ENCODE measurements around the gene SGO2. TPM values are rescaled to one million over a fixed set of nuclear protein-coding genes. Genes with fewer than 3 reads are reported as not detected.

SGO2 gene
- total and polyA plus RNA-seq, 2 donors (not counting 3 experiments of a cell fraction or from before 2014, with no cell fraction given): 1.7 to 20.5 TPM

- Histone ChIP-seq H3K9ac (replicated peaks; ENCODE audit: extremely low read depth, insufficient read depth, low read length) (no peak overlapping the region), H3K9me3 (replicated peaks; ENCODE audit: control insufficient read depth, insufficient read depth, low read length) (no peaks in the 10 kb centered on the region), H3K27ac (ENCODE audit: insufficient read depth, low read depth, low read length) (no peak overlapping the region), H3K4me3 (replicated peaks in 1 of 3; ENCODE audit: insufficient read depth in 1 of 3, low read depth in 1 of 3, low read length in 3 of 3) (no peak overlapping the region), H3K4me2 (ENCODE audit: insufficient read depth, low read length) (no peak overlapping the region), H3K79me2 (ENCODE audit: control insufficient read depth, insufficient read depth, low read length) (peaks cover 23% of the 10 kb centered on the region), H3K9me1 (replicated peaks; ENCODE audit: control insufficient read depth, extremely low read depth, insufficient read depth, low read length) (no peaks in the 10 kb centered on the region), H3K36me3 (ENCODE audit: control insufficient read depth in 2 of 2, extremely low read depth in 1 of 2, insufficient read depth in 2 of 2, low read length in 2 of 2) (no peaks in the 10 kb centered on the region), H3K27me3 (ENCODE audit: control insufficient read depth in 2 of 2, insufficient read depth in 2 of 2, low read length in 2 of 2) (peaks cover 21 to 27% of the 10 kb centered on the region in 2 experiments), H2AFZ (ENCODE audit: low read depth, low read length) (no peak overlapping the region), H3K4me1 (ENCODE audit: control insufficient read depth, extremely low read depth, insufficient read depth, low read length) (peaks cover 8% of the 10 kb centered on the region), H4K20me1 (replicated peaks; ENCODE audit: control insufficient read depth, extremely low read depth, insufficient read depth, low read length) (no peaks in the 10 kb centered on the region)
- TF ChIP-seq EZH2 (IDR thresholded peaks at IDR 0.05; ENCODE audit: borderline replicate concordance, low read depth, low read length, severe bottlenecking): no peak
- no peak for TF ChIP-seq FOS (IDR thresholded peaks at IDR 0.05; ENCODE audit: borderline replicate concordance, insufficient read depth, low read length)
- TF ChIP-seq MAX (IDR thresholded peaks at IDR 0.05; ENCODE audit: insufficient read depth, insufficient read length): no peak
- TF ChIP-seq GATA2 (IDR thresholded peaks at IDR 0.05; ENCODE audit: insufficient read depth, insufficient read length, low read depth, low read length): no peak
- no peak for TF ChIP-seq CTCF (IDR thresholded peaks at IDR 0.05; ENCODE audit: extremely low read depth in 1 of 2, insufficient read depth in 1 of 2, low read depth in 1 of 2, low read length in 2 of 2)
- no peak for TF ChIP-seq JUN (IDR thresholded peaks at IDR 0.05; ENCODE audit: borderline replicate concordance, insufficient read depth, insufficient read length, low read depth)
- no peak for TF ChIP-seq MYC (IDR thresholded peaks at IDR 0.05; ENCODE audit: low read depth, low read length)
- no peak for TF ChIP-seq POLR2A (IDR thresholded peaks at IDR 0.05; ENCODE audit: low read depth, low read length)
- TF ChIP-seq POLR2AphosphoS5 (IDR thresholded peaks at IDR 0.05; ENCODE audit: insufficient read depth, low read depth, low read length): no peak
- no TSS peak for BruUV-seq (replicated peaks)
- FAIRE-seq (no peak), DNase-seq (ENCODE audit: low read depth, low spot score) (no peak)
- intact Hi-C loops (cut with micrococcal nuclease): no loop called here
- POLR2A ChIA-PET: no interaction called here
- CTCF ChIA-PET: interaction anchor here (0.8 to 1.3 kb wide), 4 partner anchors 11 to 179 kb away, joined by 3 to 4 read pairs (median 4); no protein-coding TSS in a partner anchor
- dilution Hi-C loops (cut with MboI; ENCODE audit: extremely low pct_ligation_motif_present, low sequenced_read_pairs): no loop called here
Measured at GRCh38 chr2:200523604-200524003, 2.4 kb upstream of the SGO2 start.
